ENCODE measurements around the gene SLC9A5.
A peak's percentile ranks its signal among the peaks of the same experiment; 100 is the strongest.

GRCh38 chr16:67241008-67241900 is 7.5 kb upstream of the SLC9A5 start:
- TF ChIP-seq POLR2AphosphoS5 (IDR thresholded peaks at IDR 0.05) (peak; percentile 7 to 36 (median 10)), EP300 (IDR thresholded peaks at IDR 0.05) (no peak), POLR2A (IDR thresholded peaks at IDR 0.05) (no peak)
